ENCODE results near the gene PRAC2. TPM values are rescaled to one million over a fixed set of nuclear protein-coding genes. Genes with fewer than 3 reads are reported as not detected.

PRAC2 gene
- total RNA-seq, 1 donor from 2014 or later: not detected

- no peak for DNase-seq
- Histone ChIP-seq H3K27me3 (ENCODE audit: low read depth) (peaks cover 100% of the 10 kb centered on the region), H3K36me3 (no peaks in the 10 kb centered on the region), H3K27ac (replicated peaks) (no peak overlapping the region), H3K4me1 (peaks cover 19% of the 10 kb centered on the region), H3K4me3 (no peak overlapping the region), H3K9me3 (replicated peaks) (no peaks in the 10 kb centered on the region)
- intact Hi-C loops (cut with micrococcal nuclease): no loop called here
- TF ChIP-seq CTCF (IDR thresholded peaks at IDR 0.05; ENCODE audit: borderline replicate concordance): no peak
Measured at GRCh38 chr17:48757524-48757961, 34.6 kb downstream of the PRAC2 start.

GRCh38 chr17:48759288-48759687 lies 36.3 kb downstream of the PRAC2 start:
- no peak for TF ChIP-seq CTCF (IDR thresholded peaks at IDR 0.05; ENCODE audit: borderline replicate concordance)
- Histone ChIP-seq H3K27me3 (ENCODE audit: low read depth) (peaks cover 100% of the 10 kb centered on the region), H3K36me3 (no peaks in the 10 kb centered on the region), H3K9me3 (replicated peaks) (no peaks in the 10 kb centered on the region), H3K4me1 (peaks cover 11% of the 10 kb centered on the region), H3K4me3 (no peak overlapping the region), H3K27ac (replicated peaks) (no peak overlapping the region)
- DNase-seq: no peak
- intact Hi-C loops (cut with micrococcal nuclease): no loop called here

- H3K4me1 ChIP-seq: peaks cover under 1% of the 10 kb centered on the region
- H3K27me3 ChIP-seq (ENCODE audit: low read depth): peaks cover 100% of the 10 kb centered on the region
- intact Hi-C loops (cut with micrococcal nuclease): no loop called here
- no peak for TF ChIP-seq CTCF (IDR thresholded peaks at IDR 0.05; ENCODE audit: borderline replicate concordance)
- H3K27ac ChIP-seq (replicated peaks): no peak overlapping the region
- no peaks in the 10 kb centered on the region for H3K36me3 ChIP-seq
- no peak overlapping the region for H3K4me3 ChIP-seq
- H3K9me3 ChIP-seq (replicated peaks): no peaks in the 10 kb centered on the region
- DNase-seq: no peak
Measured at GRCh38 chr17:48760411-48760810, 37.4 kb downstream of the PRAC2 start.

- Histone ChIP-seq H3K27ac (replicated peaks) (no peak overlapping the region), H3K27me3 (ENCODE audit: low read depth) (peaks cover 100% of the 10 kb centered on the region), H3K36me3 (no peaks in the 10 kb centered on the region), H3K4me3 (no peak overlapping the region), H3K4me1 (no peaks in the 10 kb centered on the region), H3K9me3 (replicated peaks) (no peaks in the 10 kb centered on the region)
- TF ChIP-seq CTCF (IDR thresholded peaks at IDR 0.05; ENCODE audit: borderline replicate concordance): no peak
- no peak for DNase-seq
- intact Hi-C loops (cut with micrococcal nuclease): no loop called here
Measured at GRCh38 chr17:48761114-48761513, 38.1 kb downstream of the PRAC2 start.

- no peak for TF ChIP-seq CTCF (IDR thresholded peaks at IDR 0.05; ENCODE audit: borderline replicate concordance)
- no peaks in the 10 kb centered on the region for H3K4me1 ChIP-seq
- H3K4me3 ChIP-seq: no peak overlapping the region
- H3K27ac ChIP-seq (replicated peaks): no peak overlapping the region
- peaks cover 98% of the 10 kb centered on the region for H3K27me3 ChIP-seq (ENCODE audit: low read depth)
- no peaks in the 10 kb centered on the region for H3K9me3 ChIP-seq (replicated peaks)
- DNase-seq: no peak
- intact Hi-C loops (cut with micrococcal nuclease): no loop called here
- H3K36me3 ChIP-seq: no peaks in the 10 kb centered on the region
Measured at GRCh38 chr17:48767263-48767774, 44.3 kb downstream of the PRAC2 start.

Measured in left ventricle myocardium inferior (tissue), 1 donor.